Measurements from ENCODE around the gene PLA2G12A.
A peak's percentile ranks its signal among the peaks of the same experiment; 100 is the strongest.
"Not testable (repeated sequence)": the region's sequence is repeated elsewhere in the genome, so short reads cannot be mapped to it uniquely, and the experiment has no call there.

PLA2G12A gene

GRCh38 chr4:109728385-109728784, 1.5 kb downstream of the PLA2G12A start:
- DNase-seq = no peak

DNA sequence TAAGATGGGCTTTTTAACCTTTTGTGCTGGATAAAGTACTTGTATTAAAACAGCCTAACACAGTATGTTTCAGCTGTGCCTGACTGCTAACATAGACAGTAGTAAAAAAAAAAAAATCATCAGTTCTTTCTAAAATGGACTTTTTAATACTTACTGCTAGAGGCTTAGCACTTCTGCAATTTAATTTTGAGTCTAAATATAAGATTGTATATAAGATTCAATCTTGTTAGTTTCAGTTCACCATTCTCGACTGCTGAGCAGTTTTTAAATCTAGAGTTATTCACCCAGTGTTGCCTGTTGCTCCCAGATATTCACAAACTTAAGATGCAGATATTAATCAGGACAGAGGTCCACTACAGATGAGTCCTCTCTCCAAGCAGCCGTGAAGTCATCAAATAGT, 6.8 kb downstream of the PLA2G12A start:
- no peak for DNase-seq

GRCh38 chr4:109722357-109722756, 7.5 kb downstream of the PLA2G12A start:
- DNase-seq = no peak

- no peak for DNase-seq
Observed at GRCh38 chr4:109721033-109721432, 8.8 kb downstream of the PLA2G12A start.

GRCh38 chr4:109719604-109720003, 10.3 kb downstream of the PLA2G12A start:
- DNase-seq = no peak

DNA sequence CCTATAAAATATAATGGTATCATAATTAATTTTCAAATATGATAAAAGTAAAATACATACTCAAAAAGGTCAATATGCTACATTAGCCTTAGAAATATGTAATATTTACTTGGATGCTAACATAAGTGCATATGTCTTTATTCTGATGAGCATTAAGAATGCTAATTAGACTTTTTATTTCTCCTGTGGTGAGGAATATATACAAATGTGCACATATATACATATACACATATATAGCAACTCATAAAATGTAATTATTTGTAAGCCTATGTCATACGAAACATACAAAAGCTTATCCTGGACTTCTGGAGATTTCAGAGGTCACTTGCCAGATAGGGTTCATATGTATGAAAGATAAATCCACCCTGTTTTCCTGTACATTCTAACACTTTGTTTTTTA, 11.1 kb downstream of the PLA2G12A start:
- no peak for DNase-seq

- DNase-seq = no peak
Observed at GRCh38 chr4:109713500-109713899, 16.4 kb downstream of the PLA2G12A start.

GRCh38 chr4:109708990-109709389, 20.9 kb downstream of the PLA2G12A start:
- no peak for DNase-seq

GRCh38 chr4:109708435-109708834, 21.4 kb downstream of the PLA2G12A start:
- no peak for DNase-seq

GRCh38 chr4:109703664-109704361, 26.1 kb downstream of the PLA2G12A start:
- no peak for DNase-seq

DNA sequence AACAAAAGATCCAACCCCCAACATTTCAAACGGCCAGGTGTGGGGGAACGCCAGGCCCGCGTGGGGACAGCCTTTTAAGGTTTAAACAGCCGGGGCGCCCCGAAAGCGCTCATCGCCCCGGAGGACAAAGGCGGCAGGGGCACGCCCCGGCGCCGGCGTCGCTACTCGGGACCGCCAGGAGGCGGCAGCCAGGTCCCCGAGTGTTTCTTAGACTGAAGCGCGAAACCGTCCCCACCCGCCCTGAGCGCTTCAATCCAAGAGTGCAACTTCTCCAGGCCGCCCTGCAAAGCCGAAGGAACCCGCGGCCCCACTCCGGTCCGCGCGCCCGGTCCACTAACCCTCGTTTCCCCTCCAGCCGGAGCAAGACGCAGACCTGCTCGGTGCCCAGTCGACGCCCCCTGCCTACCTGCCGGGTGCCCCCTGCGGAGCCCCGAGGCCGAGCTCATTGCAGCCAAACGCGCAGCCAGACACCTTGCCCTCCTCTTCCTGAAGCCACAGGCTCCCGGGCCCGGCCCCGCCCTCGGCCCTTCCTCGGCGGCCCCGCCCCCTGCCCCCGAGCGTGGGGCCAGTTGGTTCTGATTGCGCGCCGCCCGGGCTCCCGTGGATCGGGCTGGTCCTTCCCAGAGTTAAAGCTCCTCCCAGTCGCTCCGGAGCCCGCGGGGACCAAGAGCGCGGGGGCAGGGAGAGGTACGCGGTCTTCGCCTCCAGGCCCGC, 26.8 kb downstream of the PLA2G12A start, which contains the start of gene CASP6:
CASP6 (minus strand) TSS at position 496 of the 714 bp plus-strand sequence; CDS start at position 446, 50 bp downstream.
- peak; percentile 84 for DNase-seq

DNA sequence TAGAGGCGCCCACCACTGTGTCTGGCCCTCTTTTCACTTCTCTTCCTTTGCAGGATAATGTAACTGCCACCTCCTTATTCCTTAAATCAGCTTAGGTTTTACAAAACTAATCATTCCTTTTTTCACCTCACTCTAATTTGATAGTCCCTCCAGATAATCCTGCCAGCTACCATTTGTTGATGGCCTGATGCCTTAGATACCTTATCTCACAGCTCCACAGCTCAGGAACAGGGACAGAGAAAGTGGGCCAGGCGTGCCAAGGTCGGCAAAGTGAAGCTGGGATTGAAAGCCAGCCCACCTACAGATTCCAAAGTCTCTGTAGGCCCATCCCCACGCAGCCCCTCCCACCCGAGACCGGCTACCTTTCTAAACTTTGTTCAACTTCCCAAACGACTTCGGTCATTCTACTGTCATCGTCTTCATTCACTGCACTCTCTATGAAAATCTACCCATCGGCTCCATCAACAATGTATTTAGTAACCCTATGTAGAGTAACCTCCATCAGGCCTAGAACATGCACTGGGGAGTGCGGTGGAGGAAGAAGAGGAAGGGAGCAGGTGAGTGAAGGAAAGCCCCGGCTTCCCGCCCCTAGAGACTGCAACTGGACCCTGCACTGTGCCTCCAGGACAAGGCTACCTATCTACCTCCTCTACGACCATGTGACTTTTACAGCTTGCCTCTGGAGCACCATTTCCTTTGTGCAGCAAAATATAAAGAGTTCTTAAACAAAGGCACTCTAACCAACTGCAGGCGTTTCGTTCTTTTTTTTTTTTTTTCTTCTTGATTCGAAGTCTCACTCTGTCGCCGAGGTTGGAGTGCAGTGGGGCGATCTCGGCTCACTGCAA, 28.1 kb downstream of the PLA2G12A start:
- DNase-seq = no peak

DNA sequence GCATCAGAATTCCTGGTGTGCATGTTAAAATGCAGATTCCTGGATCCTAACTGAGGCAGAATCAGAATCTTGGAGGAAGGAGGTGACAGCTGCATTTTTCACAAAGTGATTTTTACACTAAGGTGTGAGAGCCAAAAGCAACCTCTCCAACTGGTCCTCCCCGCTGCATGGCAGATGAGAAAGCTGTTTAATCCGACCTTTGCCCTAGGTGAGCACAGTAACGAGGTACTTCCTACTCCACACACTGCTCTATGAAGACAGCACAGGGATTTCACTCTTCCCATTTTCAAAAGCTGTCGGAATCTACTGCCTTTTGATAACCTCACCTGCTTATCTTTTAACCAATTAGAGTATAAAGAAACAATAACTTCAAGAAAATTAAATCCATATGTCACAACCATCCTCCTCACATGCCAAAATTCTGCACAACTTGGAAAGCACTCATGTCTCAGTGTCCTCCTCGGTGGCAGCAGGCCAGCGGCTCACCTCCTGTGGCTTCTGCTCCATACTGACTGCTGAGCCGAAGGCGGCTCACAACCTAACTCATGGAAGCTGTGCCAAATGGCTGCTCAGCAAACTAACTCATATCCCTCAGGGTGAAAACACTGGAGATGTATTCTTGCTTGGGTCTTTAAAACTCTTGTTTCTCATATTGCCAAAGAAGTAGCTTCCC, 30.2 kb downstream of the PLA2G12A start:
- DNase-seq = no peak

DNA sequence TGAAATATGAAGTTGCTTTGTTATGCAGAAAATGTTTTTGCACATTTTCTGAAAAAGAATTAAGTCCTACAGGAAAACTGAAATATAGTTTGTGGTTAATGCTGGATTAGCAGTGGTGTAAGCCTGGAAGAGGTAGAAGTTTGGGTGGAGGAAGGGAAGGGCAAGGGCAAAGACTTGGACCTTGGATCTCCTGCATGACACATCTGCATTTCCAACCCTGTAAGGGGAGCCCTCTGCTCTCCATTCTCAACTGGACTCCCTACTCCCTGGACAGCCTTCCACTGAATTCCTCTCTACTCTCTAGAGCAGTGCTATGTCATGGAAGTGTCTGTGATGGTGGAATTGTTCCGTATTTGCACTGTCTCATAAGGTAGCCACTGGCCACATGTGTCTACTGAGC, 31.2 kb downstream of the PLA2G12A start:
- no peak for DNase-seq

GRCh38 chr4:109691411-109691920, 38.4 kb downstream of the PLA2G12A start:
- DNase-seq = no peak

DNA sequence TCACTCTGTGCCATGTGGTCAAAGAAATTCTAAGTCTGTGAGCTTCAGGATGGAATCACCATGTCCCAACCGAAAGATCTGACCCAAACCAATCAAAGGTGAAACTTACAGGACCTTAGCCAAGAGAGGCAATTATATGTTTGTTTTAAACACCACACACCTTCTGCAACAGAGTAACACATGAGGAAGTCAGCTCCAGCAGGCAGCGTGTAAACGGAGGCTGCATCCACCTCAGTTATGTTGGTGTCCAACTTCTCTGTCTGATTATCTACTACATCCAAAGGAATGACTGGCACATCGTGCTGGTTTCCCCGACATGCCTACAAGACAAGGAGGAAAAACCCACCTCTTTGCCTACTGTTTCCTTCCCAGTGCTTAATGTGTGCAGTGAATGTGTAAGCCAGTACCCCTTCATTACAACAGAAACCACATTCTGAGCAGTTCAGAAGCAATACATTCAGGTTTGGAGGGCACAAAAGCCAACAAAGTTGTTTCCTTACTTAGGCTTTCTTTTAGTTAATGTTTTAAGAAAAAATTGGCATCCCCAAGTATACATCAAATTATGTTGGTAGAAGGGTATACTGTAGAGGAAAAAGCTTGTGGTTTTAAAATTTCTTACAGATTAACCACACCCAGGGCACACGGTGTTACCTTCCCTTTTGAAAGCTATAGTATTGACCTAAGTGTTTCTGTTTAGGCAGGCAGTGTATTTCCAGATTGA, 39.0 kb downstream of the PLA2G12A start:
- DNase-seq = no peak

GRCh38 chr4:109684727-109685126, 45.1 kb downstream of the PLA2G12A start:
- no peak for DNase-seq

- DNase-seq = no peak
Observed at GRCh38 chr4:109683621-109684253, 46.1 kb downstream of the PLA2G12A start.

DNA sequence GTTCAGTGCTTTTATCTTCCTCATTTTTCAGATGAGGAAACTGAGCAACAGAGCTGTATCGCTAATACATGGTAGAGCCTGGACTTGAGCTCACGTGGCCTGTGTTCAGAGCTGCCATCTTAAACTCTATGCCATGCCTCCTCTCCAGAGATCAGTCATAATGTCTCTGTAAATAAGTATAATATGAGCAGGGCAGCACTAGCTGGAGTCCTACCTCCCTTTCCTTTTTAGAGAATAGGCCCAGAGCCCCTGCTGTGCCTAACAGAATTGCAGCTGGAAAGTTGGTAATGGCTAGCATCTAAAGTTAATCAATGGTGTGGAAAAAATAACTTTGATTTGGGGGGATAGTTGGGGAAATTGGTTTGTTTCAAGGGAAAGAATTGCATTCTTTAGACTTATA, 47.0 kb downstream of the PLA2G12A start:
- DNase-seq = no peak

DNA sequence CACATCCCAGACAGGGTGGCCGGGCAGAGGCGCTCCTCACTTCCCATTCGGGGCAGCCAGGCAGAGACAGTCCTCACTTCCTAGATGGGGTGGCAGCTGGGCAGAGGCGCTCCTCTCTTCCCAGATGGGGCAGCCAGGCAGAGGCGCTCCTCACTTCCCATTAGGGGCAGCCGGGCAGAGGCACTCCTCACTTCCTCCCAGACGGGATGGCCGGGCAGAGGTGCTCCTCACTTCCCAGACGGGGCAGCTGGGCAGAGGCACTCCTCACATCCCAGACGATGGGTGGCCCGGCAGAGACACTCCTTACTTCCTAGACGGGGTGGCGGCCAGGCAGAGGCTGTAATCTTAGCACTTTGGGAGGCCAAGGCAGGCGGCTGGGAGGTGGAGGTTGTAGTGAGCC, 50.9 kb downstream of the PLA2G12A start:
- not testable (repeated sequence) for DNase-seq

- not testable (repeated sequence) for DNase-seq
Observed at GRCh38 chr4:109678472-109678871, 51.4 kb downstream of the PLA2G12A start.
